DND-41 (cell line): ENCODE results near the gene OR2G6.

ENCODE experiments used
- ATAC-seq: fragments of 200-7000 bp; cut with Tn5 transposase; 3 replicates; pipeline ENCODE4 v1.9.1; 2021; ENCODE audit warnings: low read depth; ENCODE audit not compliant: insufficient read depth
- DNase-seq: peaks from one replicate; pipeline ENCODE4 v3.0.0-alpha.2; 2020
- H2AFZ ChIP-seq: 2 replicates; pipeline ENCODE4 v1.6.0; 2012; ENCODE audit warnings: low read depth, low read length
- H3K27ac ChIP-seq: 2 replicates; pipeline ENCODE4 v1.5.1; 2012; ENCODE audit warnings: low read length, inconsistent platforms
- H3K27me3 ChIP-seq: fragments of 200-600 bp; sonication (generic); 2 replicates; pipeline ENCODE4 v1.6.0; 2012; ENCODE audit warnings: low read length, mild to moderate bottlenecking, inconsistent platforms; ENCODE audit not compliant: insufficient read depth, poor library complexity
- H3K36me3 ChIP-seq: 2 replicates; pipeline ENCODE4 v1.5.1; 2012; ENCODE audit warnings: low read length, inconsistent platforms; ENCODE audit not compliant: insufficient read depth
- H3K4me1 ChIP-seq: 2 replicates; pipeline ENCODE4 v1.5.1; 2012; ENCODE audit warnings: mild to moderate bottlenecking, low read length; ENCODE audit not compliant: insufficient read depth
- H3K4me2 ChIP-seq: 2 replicates; pipeline ENCODE4 v1.6.0; 2012; ENCODE audit warnings: mild to moderate bottlenecking, moderate library complexity, low read length, inconsistent platforms; ENCODE audit not compliant: insufficient read depth
- H3K4me3 ChIP-seq, 2 experiments: fragments of 200-600 bp in 1 of 2; shearing (Covaris generic) in 1 of 2; 2 replicates each; pipeline ENCODE4 v1.5.1; 2012 to 2016; ENCODE audit warnings: inconsistent platforms in 2 of 2, low read length in 2 of 2, mild to moderate bottlenecking in 2 of 2, low read depth in 1 of 2, moderate library complexity in 1 of 2
- H3K79me2 ChIP-seq: 2 replicates; pipeline ENCODE4 v1.6.0; 2012; ENCODE audit warnings: low read length, inconsistent platforms; ENCODE audit not compliant: insufficient read depth
- H3K9ac ChIP-seq: 2 replicates; pipeline ENCODE4 v1.6.0; 2012; ENCODE audit warnings: low read depth, mild to moderate bottlenecking, inconsistent platforms, low read length, moderate library complexity
- H3K9me3 ChIP-seq: 2 replicates; pipeline ENCODE4 v1.5.1; 2012; ENCODE audit warnings: low read length, moderate library complexity, mild to moderate bottlenecking, inconsistent platforms; ENCODE audit not compliant: insufficient read depth, severe bottlenecking
- H4K20me1 ChIP-seq: 2 replicates; pipeline ENCODE4 v1.6.0; 2012; ENCODE audit warnings: low read length; ENCODE audit not compliant: insufficient read depth
- CTCF ChIP-seq: IDR thresholded peaks from 2 replicates; pipeline ENCODE4 v1.5.1; 2012; ENCODE audit warnings: borderline replicate concordance, low read length, moderate library complexity, mild to moderate bottlenecking; ENCODE audit not compliant: poor library complexity, severe bottlenecking; ENCODE audit errors: extremely low read depth
- EZH2 ChIP-seq: IDR thresholded peaks from 3 replicates; pipeline ENCODE4 v1.6.1; 2012; ENCODE audit warnings: borderline replicate concordance, low read depth, mild to moderate bottlenecking, moderate library complexity, low read length, inconsistent platforms; ENCODE audit not compliant: severe bottlenecking

Gene OR2G6

GRCh38 chr1:248576260-248576980 is 68.5 kb downstream of the OR2G6 start:
- no peaks in the 10 kb centered on the region for H4K20me1 ChIP-seq
- no peak overlapping the region for H3K4me2 ChIP-seq
- TF ChIP-seq EZH2 = no peak
- TF ChIP-seq CTCF = no peak
- no peak overlapping the region for H3K9ac ChIP-seq
- no peak for ATAC-seq
- no peak overlapping the region for H3K27ac ChIP-seq
- no peak for DNase-seq
- no peak overlapping the region for H3K4me3 ChIP-seq
- no peak overlapping the region for H2AFZ ChIP-seq
- H3K27me3 ChIP-seq = no peaks in the 10 kb centered on the region
- no peaks in the 10 kb centered on the region for H3K36me3 ChIP-seq
- no peaks in the 10 kb centered on the region for H3K4me1 ChIP-seq
- H3K9me3 ChIP-seq = no peaks in the 10 kb centered on the region
- H3K79me2 ChIP-seq = no peaks in the 10 kb centered on the region
